DMS79 (cell line): ENCODE measurements around the gene VSX1.

Experiments
- DNase-seq: peaks from one replicate; lab custom pipeline; 2025; lab: John Stamatoyannopoulos, UW

The VSX1 gene

GRCh38 chr20:25081730-25082497 is at the start of gene VSX1:
TSS of gene VSX1 (minus strand) at chr20:25082141. CDS start at chr20:25082096, 45 bp downstream.
- DNase-seq, result no peak

GRCh38 chr20:25129908-25130307 is 48.0 kb upstream of the VSX1 start:
- no peak for DNase-seq

- DNase-seq, result no peak
Observed at GRCh38 chr20:25129428-25129827, 47.5 kb upstream of the VSX1 start.

GRCh38 chr20:25128649-25129048 is 46.7 kb upstream of the VSX1 start:
- DNase-seq, result no peak

GRCh38 chr20:25127761-25128537 is 46.0 kb upstream of the VSX1 start:
- no peak for DNase-seq

GRCh38 chr20:25126204-25127029 is 44.5 kb upstream of the VSX1 start:
- no peak for DNase-seq

GRCh38 chr20:25125636-25126035 is 43.7 kb upstream of the VSX1 start:
- no peak for DNase-seq

GRCh38 chr20:25120920-25121319 is 39.0 kb upstream of the VSX1 start:
- DNase-seq, result no peak

- DNase-seq, result no peak
Observed at GRCh38 chr20:25120457-25120856, 38.5 kb upstream of the VSX1 start.

- DNase-seq, result no peak
Observed at GRCh38 chr20:25118529-25118928, 36.6 kb upstream of the VSX1 start.

- no peak for DNase-seq
Observed at GRCh38 chr20:25117990-25118389, 36.0 kb upstream of the VSX1 start.

- no peak for DNase-seq
Observed at GRCh38 chr20:25116739-25117458, 35.0 kb upstream of the VSX1 start.

GRCh38 chr20:25103526-25103925 is 21.6 kb upstream of the VSX1 start:
- no peak for DNase-seq

- no peak for DNase-seq
Observed at GRCh38 chr20:25100914-25101313, 19.0 kb upstream of the VSX1 start.

GRCh38 chr20:25099601-25100140 is 17.7 kb upstream of the VSX1 start:
- DNase-seq, result no peak

- DNase-seq, result no peak
Observed at GRCh38 chr20:25097498-25097897, 15.6 kb upstream of the VSX1 start.

GRCh38 chr20:25090492-25091429 is 8.8 kb upstream of the VSX1 start:
- DNase-seq, result peak; percentile 70

- DNase-seq, result no peak
Observed at GRCh38 chr20:25089662-25090061, 7.7 kb upstream of the VSX1 start.

GRCh38 chr20:25089096-25089495 is 7.2 kb upstream of the VSX1 start:
- no peak for DNase-seq

- DNase-seq, result no peak
Observed at GRCh38 chr20:25088267-25088666, 6.3 kb upstream of the VSX1 start.
